Measurements from ENCODE around the gene GHRH. TPM values are rescaled to one million over a fixed set of nuclear protein-coding genes. Genes with fewer than 3 reads are reported as not detected.
A peak's percentile ranks its signal among the peaks of the same experiment; 100 is the strongest.

GHRH gene
- total RNA-seq, 1 donor from 2014 or later, result not detected

- peak; percentile 35 for DNase-seq (ENCODE audit: low spot score)
Measured at GRCh38 chr20:37238935-37239451, 22.6 kb downstream of the GHRH start.

GRCh38 chr20:37238426-37238825, 23.2 kb downstream of the GHRH start:
- DNase-seq (ENCODE audit: low spot score), result peak; percentile 20

GRCh38 chr20:37237656-37238055, 24.0 kb downstream of the GHRH start:
- no peak for DNase-seq (ENCODE audit: low spot score)

GRCh38 chr20:37236462-37236861, 25.2 kb downstream of the GHRH start:
- DNase-seq (ENCODE audit: low spot score), result peak; percentile 22

GRCh38 chr20:37235065-37235464, 26.5 kb downstream of the GHRH start:
- no peak for DNase-seq (ENCODE audit: low spot score)

- no peak for DNase-seq (ENCODE audit: low spot score)
Measured at GRCh38 chr20:37234254-37234581, 27.4 kb downstream of the GHRH start.

GRCh38 chr20:37233548-37234253, 27.9 kb downstream of the GHRH start:
- peak; percentile 22 for DNase-seq (ENCODE audit: low spot score)

GRCh38 chr20:37231947-37232630, 29.5 kb downstream of the GHRH start:
- no peak for DNase-seq (ENCODE audit: low spot score)

GRCh38 chr20:37230200-37230599, 31.4 kb downstream of the GHRH start:
- DNase-seq (ENCODE audit: low spot score), result no peak

- no peak for DNase-seq (ENCODE audit: low spot score)
Measured at GRCh38 chr20:37229357-37229756, 32.3 kb downstream of the GHRH start.

- DNase-seq (ENCODE audit: low spot score), result no peak
Measured at GRCh38 chr20:37228656-37229055, 33.0 kb downstream of the GHRH start.

GRCh38 chr20:37228082-37228481, 33.5 kb downstream of the GHRH start:
- DNase-seq (ENCODE audit: low spot score), result no peak

GRCh38 chr20:37226889-37227288, 34.7 kb downstream of the GHRH start:
- DNase-seq (ENCODE audit: low spot score), result no peak

GRCh38 chr20:37225146-37225545, 36.5 kb downstream of the GHRH start:
- DNase-seq (ENCODE audit: low spot score), result no peak

GRCh38 chr20:37223053-37223452, 38.6 kb downstream of the GHRH start:
- DNase-seq (ENCODE audit: low spot score), result no peak

- DNase-seq (ENCODE audit: low spot score), result no peak
Measured at GRCh38 chr20:37222086-37222485, 39.5 kb downstream of the GHRH start.

GRCh38 chr20:37220731-37221130, 40.9 kb downstream of the GHRH start:
- DNase-seq (ENCODE audit: low spot score), result no peak

- no peak for DNase-seq (ENCODE audit: low spot score)
Measured at GRCh38 chr20:37219751-37220668, 41.6 kb downstream of the GHRH start.

GRCh38 chr20:37218976-37219375, 42.6 kb downstream of the GHRH start:
- no peak for DNase-seq (ENCODE audit: low spot score)

GRCh38 chr20:37218441-37218840, 43.2 kb downstream of the GHRH start:
- no peak for DNase-seq (ENCODE audit: low spot score)

GRCh38 chr20:37209661-37210314, 51.8 kb downstream of the GHRH start:
- DNase-seq (ENCODE audit: low spot score), result no peak
